Loucy (cell line): Measurements from ENCODE around the gene WNT9A.

Experiments
- CTCF ChIP-seq: fragments of 200-600 bp; sonication (generic); conservative IDR thresholded peaks from 2 replicates; pipeline ENCODE4 v1.5.1; 2014; ENCODE audit warnings: mild to moderate bottlenecking, antibody characterized with exemption, low read length
- EZH2phosphoT487 ChIP-seq: fragments of 200-600 bp; IDR thresholded peaks from 2 replicates; pipeline ENCODE4 v1.6.1; 2018; ENCODE audit warnings: antibody characterized with exemption, mild to moderate bottlenecking, moderate library complexity, borderline replicate concordance

GRCh38 chr1:227942716-227943261, 4.9 kb downstream of the WNT9A start:
- TF ChIP-seq CTCF (no peak), EZH2phosphoT487 (no peak)
